Mesenchymal stem cell (in vitro differentiated cells and primary cell): ENCODE results near the gene PRSS21.

Experiments
- DNase-seq: peaks from one replicate; pipeline ENCODE4 v3.0.0-alpha.2; 2013
- H2AFZ ChIP-seq: one replicate; pipeline ENCODE4 v1.6.1; 2013; ENCODE audit warnings: low read depth, mild to moderate bottlenecking, control low read depth, inconsistent platforms, low read length, moderate library complexity
- H2AK5ac ChIP-seq: 2 replicates; pipeline ENCODE4 v1.6.1; 2013; ENCODE audit warnings: low read length, moderate library complexity, mild to moderate bottlenecking, inconsistent platforms; ENCODE audit not compliant: severe bottlenecking
- H2BK120ac ChIP-seq: one replicate; pipeline ENCODE4 v1.6.1; 2013; ENCODE audit warnings: low read depth, mild to moderate bottlenecking, inconsistent platforms, low read length, moderate library complexity
- H2BK12ac ChIP-seq, 2 experiments: one replicate each; pipeline ENCODE4 v1.6.1; 2013; ENCODE audit warnings: inconsistent platforms in 2 of 2, low read length in 2 of 2, mild to moderate bottlenecking in 2 of 2, moderate library complexity in 2 of 2, control low read depth in 1 of 2
- H2BK15ac ChIP-seq: one replicate; pipeline ENCODE4 v1.6.1; 2013; ENCODE audit warnings: mild to moderate bottlenecking, low read depth, inconsistent platforms; ENCODE audit not compliant: poor library complexity, severe bottlenecking
- H2BK5ac ChIP-seq: 2 replicates; pipeline ENCODE4 v1.6.1; 2013; ENCODE audit warnings: low read depth, mild to moderate bottlenecking, low read length, control low read depth, inconsistent platforms; ENCODE audit not compliant: poor library complexity, severe bottlenecking
- H3K14ac ChIP-seq, 2 experiments: one replicate each; pipeline ENCODE4 v1.6.1; 2013; ENCODE audit warnings: inconsistent platforms in 2 of 2, low read length in 2 of 2, control low read depth in 1 of 2, mild to moderate bottlenecking in 1 of 2, moderate library complexity in 1 of 2
- H3K18ac ChIP-seq, 2 experiments: one replicate each; pipeline ENCODE4 v1.6.1; 2013; ENCODE audit warnings: inconsistent platforms in 2 of 2, low read length in 2 of 2, control low read depth in 1 of 2, low read depth in 1 of 2, mild to moderate bottlenecking in 1 of 2
- H3K23ac ChIP-seq, 2 experiments: one replicate each; pipeline ENCODE4 v1.6.1; 2013; ENCODE audit warnings: inconsistent platforms in 2 of 2, low read length in 2 of 2, mild to moderate bottlenecking in 2 of 2, moderate library complexity in 2 of 2, control low read depth in 1 of 2
- H3K27ac ChIP-seq: 2 replicates; pipeline ENCODE4 v1.5.1; 2013; ENCODE audit warnings: mild to moderate bottlenecking, moderate library complexity, low read length, control low read depth, inconsistent platforms; ENCODE audit not compliant: poor library complexity, severe bottlenecking
- H3K27me3 ChIP-seq, 2 experiments: 2 replicates each; pipeline versions ENCODE4 v1.6.1 to v1.7.0; 2013; ENCODE audit warnings: low read length in 2 of 2, mild to moderate bottlenecking in 2 of 2, moderate library complexity in 2 of 2, control low read depth in 1 of 2, inconsistent platforms in 1 of 2; ENCODE audit not compliant: control insufficient read depth in 1 of 2, insufficient read depth in 1 of 2
- H3K36me3 ChIP-seq, 2 experiments: 2 replicates each; pipeline versions ENCODE4 v1.6.1 to v1.7.0; 2013; ENCODE audit warnings: low read length in 2 of 2, control low read depth in 1 of 2, inconsistent platforms in 1 of 2, low read depth in 1 of 2, mild to moderate bottlenecking in 1 of 2; ENCODE audit not compliant: insufficient read depth in 2 of 2, control insufficient read depth in 1 of 2
- H3K4ac ChIP-seq, 2 experiments: one replicate each; pipeline ENCODE4 v1.6.1; 2013; ENCODE audit warnings: inconsistent platforms in 2 of 2, low read length in 2 of 2, mild to moderate bottlenecking in 2 of 2, moderate library complexity in 2 of 2, control low read depth in 1 of 2, low read depth in 1 of 2
- H3K4me1 ChIP-seq: 2 replicates; pipeline ENCODE4 v1.6.1; 2013; ENCODE audit warnings: low read depth, low read length, control low read depth; ENCODE audit not compliant: control insufficient read depth, insufficient read depth
- H3K4me2 ChIP-seq: 2 replicates; pipeline ENCODE4 v1.6.1; 2013; ENCODE audit warnings: low read length, mild to moderate bottlenecking, inconsistent platforms; ENCODE audit not compliant: poor library complexity, severe bottlenecking
- H3K4me3 ChIP-seq, 2 experiments: 2 replicates each; pipeline versions ENCODE4 v1.5.1 to v1.7.0; 2013; ENCODE audit warnings: low read length in 2 of 2, mild to moderate bottlenecking in 2 of 2, control low read depth in 1 of 2, low read depth in 1 of 2; ENCODE audit not compliant: insufficient read depth in 1 of 2
- H3K79me1 ChIP-seq: replicated peaks from 2 replicates; pipeline ENCODE4 v1.6.1; 2013; ENCODE audit warnings: mild to moderate bottlenecking, control low read depth, low read length, inconsistent platforms; ENCODE audit not compliant: poor library complexity, severe bottlenecking
- H3K9ac ChIP-seq: 2 replicates; pipeline ENCODE4 v1.7.0; 2013; ENCODE audit warnings: mild to moderate bottlenecking, low read length, moderate library complexity
- H3K9me3 ChIP-seq: 2 replicates; pipeline ENCODE4 v1.7.0; 2013; ENCODE audit warnings: mild to moderate bottlenecking, low read length; ENCODE audit not compliant: control insufficient read depth
- H4K8ac ChIP-seq: one replicate; pipeline ENCODE4 v1.6.1; 2013; ENCODE audit warnings: inconsistent platforms, mild to moderate bottlenecking, low read length, moderate library complexity
- H4K91ac ChIP-seq: one replicate; pipeline ENCODE4 v1.6.1; 2013; ENCODE audit warnings: mild to moderate bottlenecking, low read length, inconsistent platforms
- WGBS: methylation state at CpG from one replicate; pipeline ENCODE4 v1.1.7; 2013; ENCODE audit warnings: mixed read lengths; 5-methylcytosine and 5-hydroxymethylcytosine counted together

PRSS21 gene

DNA sequence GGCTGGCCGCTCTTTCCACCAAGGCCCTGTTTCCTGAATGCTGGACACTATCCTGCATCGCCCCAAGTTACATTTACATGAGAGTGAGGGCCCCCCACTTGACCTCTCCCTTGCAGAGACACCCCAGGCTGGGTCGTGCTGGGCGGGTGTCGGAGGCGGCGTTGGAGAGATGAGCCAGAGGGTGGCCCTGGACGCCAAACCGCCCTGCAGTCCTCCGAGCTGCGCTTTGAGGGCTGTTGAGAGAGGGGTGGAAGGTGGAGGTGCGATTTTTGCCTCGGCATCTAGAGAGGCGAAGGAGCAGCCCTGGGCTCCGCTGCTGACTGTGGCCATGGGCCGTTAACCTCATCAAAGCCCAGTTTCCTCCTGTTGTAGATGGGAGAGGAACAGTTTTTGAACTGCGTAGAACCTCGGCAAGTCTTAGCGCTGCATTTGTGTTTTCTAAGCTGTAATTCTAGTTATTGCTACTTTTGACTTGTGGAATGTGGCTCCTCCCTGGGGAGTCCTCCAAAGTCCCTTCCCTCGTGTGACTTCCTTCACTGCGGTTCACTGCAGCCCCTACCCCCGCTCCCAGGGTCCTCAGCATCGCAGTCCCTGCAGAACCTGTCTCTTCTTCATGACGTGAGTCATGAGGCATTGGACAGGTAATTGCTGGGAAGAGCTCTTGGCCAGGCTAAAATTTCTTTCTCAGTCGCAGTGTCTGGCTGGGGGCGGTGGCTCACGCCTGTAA is 39.0 kb upstream of the PRSS21 start:
- Histone ChIP-seq H3K23ac (peak overlapping the region in 1 of 2 experiments; percentile 98), H3K4me2 (peak overlapping the region; percentile 89), H2AFZ (no peak overlapping the region), H3K9me3 (no peaks in the 10 kb centered on the region), H3K9ac (peak overlapping the region; percentile 100), H2BK15ac (peak overlapping the region; percentile 9), H2BK12ac (peak overlapping the region; percentile 31 to 45), H2BK120ac (peak overlapping the region; percentile 59), H2AK5ac (peak overlapping the region; percentile 61), H4K8ac (peak overlapping the region; percentile 91), H3K36me3 (peaks cover 22 to 23% of the 10 kb centered on the region in 2 experiments), H3K18ac (peak overlapping the region; percentile 99), H3K27ac (peak overlapping the region; percentile 88), H3K79me1 (peaks cover 16% of the 10 kb centered on the region), H3K4ac (peak overlapping the region; percentile 84 to 100), H4K91ac (peak overlapping the region; percentile 99), H3K27me3 (peaks cover 0 to 7% of the 10 kb centered on the region in 2 experiments), H2BK5ac (peak overlapping the region; percentile 96), H3K14ac (peak overlapping the region in 1 of 2 experiments; percentile 92), H3K4me1 (peaks cover 26% of the 10 kb centered on the region), H3K4me3 (peak overlapping the region; percentile 72 to 97)
- WGBS, result 19% methylated on average over 25 of the region's 27 CpGs
- DNase-seq, result peak; percentile 41

- peak overlapping the region in 1 of 2 experiments; percentile 100 for H3K4ac ChIP-seq
- no peak overlapping the region for H3K27ac ChIP-seq
- peak overlapping the region; percentile 89 for H3K4me2 ChIP-seq
- peaks cover 16% of the 10 kb centered on the region for H3K79me1 ChIP-seq
- no peak overlapping the region for H2BK120ac ChIP-seq
- no peaks in the 10 kb centered on the region for H3K9me3 ChIP-seq
- peaks cover 24% of the 10 kb centered on the region for H3K4me1 ChIP-seq
- 98% methylated on average over 7 of the region's 12 CpGs for WGBS
- H2AFZ ChIP-seq, result no peak overlapping the region
- peaks cover 0 to 10% of the 10 kb centered on the region in 2 experiments for H3K27me3 ChIP-seq
- no peak overlapping the region for H3K23ac ChIP-seq
- DNase-seq, result no peak
- H2BK15ac ChIP-seq, result no peak overlapping the region
- H3K9ac ChIP-seq, result peak overlapping the region; percentile 100
- H3K18ac ChIP-seq, result peak overlapping the region in 1 of 2 experiments; percentile 99
- peak overlapping the region in 1 of 2 experiments; percentile 39 for H2BK12ac ChIP-seq
- peak overlapping the region; percentile 38 for H2AK5ac ChIP-seq
- H3K4me3 ChIP-seq, result peak overlapping the region in 1 of 2 experiments; percentile 97
- no peak overlapping the region for H4K91ac ChIP-seq
- peak overlapping the region in 1 of 2 experiments; percentile 19 for H3K14ac ChIP-seq
- H4K8ac ChIP-seq, result peak overlapping the region; percentile 91
- no peak overlapping the region for H2BK5ac ChIP-seq
- H3K36me3 ChIP-seq, result peaks cover 17 to 18% of the 10 kb centered on the region in 2 experiments
These were observed 38.4 kb upstream of the PRSS21 start for GRCh38 chr16:2778630-2778958.

DNA sequence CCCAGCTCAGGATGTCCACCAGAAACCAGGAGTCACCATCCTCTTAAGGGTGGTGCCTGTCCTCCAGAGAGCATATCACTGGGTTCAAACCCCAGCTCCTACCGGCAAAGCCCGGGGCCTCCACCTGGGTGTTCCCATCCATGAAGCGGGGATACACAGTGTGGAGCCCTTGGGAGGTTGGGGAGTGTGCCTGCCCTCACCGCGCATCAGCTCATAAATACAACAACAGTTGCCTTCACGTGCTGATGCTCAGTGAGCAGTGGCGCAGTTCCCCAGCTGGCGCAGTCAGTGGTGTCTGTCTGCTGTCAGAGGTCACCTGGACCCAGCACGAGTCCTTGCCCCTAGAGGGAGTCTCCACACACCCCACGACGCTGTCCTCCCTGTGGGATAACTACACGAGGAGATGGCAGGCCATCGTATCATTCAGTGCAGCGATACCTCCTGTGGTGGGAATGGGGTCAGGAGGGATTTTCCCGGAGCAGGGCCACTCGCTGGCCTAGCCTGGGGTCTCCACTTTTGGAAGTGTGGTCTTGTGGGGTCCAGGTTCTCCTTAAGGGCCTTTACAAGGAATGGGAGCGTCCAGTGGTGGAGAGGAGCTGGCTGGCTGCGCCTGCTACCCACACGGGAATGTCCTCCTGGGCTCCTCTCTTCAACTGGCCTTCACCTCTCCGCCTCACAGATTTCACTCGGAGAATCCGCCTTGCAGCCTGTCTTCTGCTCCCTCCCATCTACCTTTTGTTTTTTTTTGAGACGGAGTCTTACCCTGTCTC is 37.7 kb upstream of the PRSS21 start:
- no peak overlapping the region for H3K18ac ChIP-seq
- H3K4me3 ChIP-seq, result no peak overlapping the region
- no peak overlapping the region for H2BK120ac ChIP-seq
- H3K36me3 ChIP-seq, result peaks cover 10 to 11% of the 10 kb centered on the region in 2 experiments
- H3K9me3 ChIP-seq, result no peaks in the 10 kb centered on the region
- H2BK5ac ChIP-seq, result no peak overlapping the region
- no peak overlapping the region for H2AFZ ChIP-seq
- peaks cover 22% of the 10 kb centered on the region for H3K4me1 ChIP-seq
- no peak overlapping the region for H2BK15ac ChIP-seq
- no peak for DNase-seq
- peaks cover 0 to 18% of the 10 kb centered on the region in 2 experiments for H3K27me3 ChIP-seq
- peaks cover 14% of the 10 kb centered on the region for H3K79me1 ChIP-seq
- no peak overlapping the region for H3K4ac ChIP-seq
- no peak overlapping the region for H3K27ac ChIP-seq
- no peak overlapping the region for H3K9ac ChIP-seq
- no peak overlapping the region for H3K4me2 ChIP-seq
- peak overlapping the region; percentile 38 for H4K8ac ChIP-seq
- H2AK5ac ChIP-seq, result no peak overlapping the region
- no peak overlapping the region for H3K14ac ChIP-seq
- peak overlapping the region; percentile 75 for H4K91ac ChIP-seq
- H2BK12ac ChIP-seq, result peak overlapping the region in 1 of 2 experiments; percentile 30
- 94% methylated on average over 23 of the region's 23 CpGs for WGBS
- H3K23ac ChIP-seq, result peak overlapping the region in 1 of 2 experiments; percentile 3
